IMR-90 (cell line): ENCODE data around the gene UXS1. TPM values are rescaled to one million over a fixed set of nuclear protein-coding genes. Genes with fewer than 3 reads are reported as not detected.

Experiments
- ATAC-seq: fragments of 200-7000 bp; cut with Tn5 transposase; 2 replicates; pipeline ENCODE4 v1.9.1; 2020; ENCODE audit warnings: low read depth, mild to moderate bottlenecking, moderate library complexity
- BruUV-seq: library from RNA; stranded (reverse); fragments of 400-500 nt; replicated peaks from 2 replicates; lab custom pipeline; 2021; lab: Mats Ljungman, UMichigan
- CTCF ChIA-PET: fragments of 300-600 bp; formaldehyde crosslinking; extraction: SDS; loops from one replicate; lab custom pipeline; 2021; ENCODE audit warnings: antibody characterized with exemption; lab: Yijun Ruan, JAX
- POLR2A ChIA-PET: fragments of 300-600 bp; sonication (Branson Sonifier 250); formaldehyde crosslinking; loops from one replicate; lab custom pipeline; 2022; ENCODE audit warnings: antibody characterized with exemption; ENCODE audit not compliant: unreplicated experiment; lab: Charles Lee
- DNase-seq: peaks from one replicate; pipeline ENCODE4 v3.0.0; 2013
- H2AFZ ChIP-seq: replicated peaks from 2 replicates; pipeline ENCODE3; 2013; ENCODE audit warnings: low read length, mild to moderate bottlenecking; ENCODE audit not compliant: poor library complexity
- H2AK5ac ChIP-seq: 2 replicates; pipeline ENCODE4 v1.6.1; 2013; ENCODE audit warnings: low read depth, low read length, inconsistent platforms
- H2AK9ac ChIP-seq: replicated peaks from 2 replicates; pipeline ENCODE3; 2013; ENCODE audit warnings: mild to moderate bottlenecking, low read depth, low read length, moderate library complexity; ENCODE audit not compliant: poor library complexity
- H2BK120ac ChIP-seq: 2 replicates; pipeline ENCODE4 v1.6.1; 2013; ENCODE audit warnings: low read depth, low read length, inconsistent platforms
- H2BK15ac ChIP-seq: 3 replicates; pipeline ENCODE4 v1.6.1; 2013; ENCODE audit warnings: low read depth, low read length, inconsistent platforms
- H2BK20ac ChIP-seq: 2 replicates; pipeline ENCODE4 v1.6.1; 2013; ENCODE audit warnings: low read depth, mild to moderate bottlenecking, inconsistent platforms, low read length, moderate library complexity
- H2BK5ac ChIP-seq: 2 replicates; pipeline ENCODE4 v1.6.1; 2013; ENCODE audit warnings: mild to moderate bottlenecking, low read depth, low read length, inconsistent platforms; ENCODE audit not compliant: poor library complexity, severe bottlenecking
- H3K14ac ChIP-seq: replicated peaks from 2 replicates; pipeline ENCODE4 v1.6.1; 2013; ENCODE audit warnings: low read depth, low read length, inconsistent platforms
- H3K18ac ChIP-seq: 2 replicates; pipeline ENCODE4 v1.6.1; 2013; ENCODE audit warnings: low read depth, low read length, control low read depth
- H3K23ac ChIP-seq: 2 replicates; pipeline ENCODE4 v1.6.1; 2013; ENCODE audit warnings: low read depth, low read length, inconsistent platforms
- H3K27ac ChIP-seq: 2 replicates; pipeline ENCODE4 v1.5.1; 2013; ENCODE audit warnings: mild to moderate bottlenecking, control low read depth, low read length; ENCODE audit not compliant: insufficient read depth
- H3K27me3 ChIP-seq: 2 replicates; pipeline ENCODE4 v1.6.1; 2013; ENCODE audit warnings: low read length; ENCODE audit not compliant: control insufficient read depth, insufficient read depth
- H3K36me3 ChIP-seq: 2 replicates; pipeline ENCODE4 v1.6.1; 2013; ENCODE audit warnings: low read length, mixed read lengths; ENCODE audit not compliant: control insufficient read depth, insufficient read depth
- H3K4ac ChIP-seq: 2 replicates; pipeline ENCODE4 v1.6.1; 2013; ENCODE audit warnings: low read depth, low read length, inconsistent platforms
- H3K4me1 ChIP-seq: 2 replicates; pipeline ENCODE4 v1.6.1; 2013; ENCODE audit warnings: low read length, mixed read lengths; ENCODE audit not compliant: control insufficient read depth, insufficient read depth
- H3K4me2 ChIP-seq: 2 replicates; pipeline ENCODE4 v1.6.1; 2013; ENCODE audit warnings: low read depth, mild to moderate bottlenecking, control low read depth, low read length, moderate library complexity
- H3K4me3 ChIP-seq: 2 replicates; pipeline ENCODE4 v1.5.1; 2013; ENCODE audit warnings: low read depth, mild to moderate bottlenecking, control low read depth, low read length, moderate library complexity; ENCODE audit not compliant: insufficient read depth
- H3K56ac ChIP-seq: 2 replicates; pipeline ENCODE4 v1.6.1; 2013; ENCODE audit warnings: low read length, inconsistent platforms; ENCODE audit not compliant: insufficient read depth; ENCODE audit errors: extremely low read depth
- H3K79me1 ChIP-seq, 2 experiments: 2 replicates each; pipeline ENCODE4 v1.6.1; 2013; ENCODE audit warnings: low read length in 2 of 2, inconsistent platforms in 1 of 2, low read depth in 1 of 2
- H3K9ac ChIP-seq: 2 replicates; pipeline ENCODE4 v1.6.1; 2013; ENCODE audit warnings: low read depth, low read length, control low read depth
- H3K9me1 ChIP-seq: 2 replicates; pipeline ENCODE4 v1.6.1; 2013; ENCODE audit warnings: low read length, inconsistent platforms; ENCODE audit not compliant: insufficient read depth
- H3K9me3 ChIP-seq: 2 replicates; pipeline ENCODE4 v1.6.1; 2013; ENCODE audit warnings: low read length; ENCODE audit not compliant: control insufficient read depth, insufficient read depth
- H4K20me1 ChIP-seq: 2 replicates; pipeline ENCODE4 v1.6.1; 2013; ENCODE audit warnings: low read length, inconsistent platforms; ENCODE audit not compliant: insufficient read depth
- H4K5ac ChIP-seq: 2 replicates; pipeline ENCODE4 v1.6.1; 2013; ENCODE audit warnings: mild to moderate bottlenecking, low read depth, low read length, control low read depth
- H4K8ac ChIP-seq, 2 experiments: 2 replicates each; pipeline ENCODE4 v1.6.1; 2013; ENCODE audit warnings: low read depth in 2 of 2, low read length in 2 of 2, control low read depth in 1 of 2, inconsistent platforms in 1 of 2
- H4K91ac ChIP-seq: 2 replicates; pipeline ENCODE4 v1.6.1; 2013; ENCODE audit warnings: low read depth, low read length, inconsistent platforms; ENCODE audit not compliant: insufficient read depth
- BHLHE40 ChIP-seq: fragments of 150-350 bp; IDR thresholded peaks from 2 replicates; pipeline ENCODE4 v1.6.1; 2016; ENCODE audit warnings: mild to moderate bottlenecking, low read depth, low read length
- CEBPB ChIP-seq: IDR thresholded peaks from 2 replicates; pipeline ENCODE4 v1.6.1; 2012; ENCODE audit warnings: low read depth, low read length, improper control_type of control experiment
- CHD1 ChIP-seq: IDR thresholded peaks from 2 replicates; pipeline ENCODE4 v1.6.1; 2012; ENCODE audit warnings: low read depth, low read length, improper control_type of control experiment
- CTCF ChIP-seq: conservative IDR thresholded peaks from 2 replicates; pipeline ENCODE4 v1.5.1; 2012; ENCODE audit warnings: mild to moderate bottlenecking, low read depth, low read length, improper control_type of control experiment
- ELK1 ChIP-seq: fragments of 150-350 bp; IDR thresholded peaks from 2 replicates; pipeline ENCODE4 v1.6.1; 2016; ENCODE audit warnings: low read depth, mild to moderate bottlenecking, low read length, moderate library complexity, borderline replicate concordance
- FOS ChIP-seq: fragments of 150-350 bp; IDR thresholded peaks from 2 replicates; pipeline ENCODE4 v1.6.1; 2016; ENCODE audit warnings: low read depth, low read length
- MAFK ChIP-seq: IDR thresholded peaks from 2 replicates; pipeline ENCODE4 v1.6.1; 2012; ENCODE audit warnings: low read depth, low read length, improper control_type of control experiment
- MAZ ChIP-seq: IDR thresholded peaks from 2 replicates; pipeline ENCODE4 v1.6.1; 2012; ENCODE audit warnings: low read depth, mild to moderate bottlenecking, low read length, improper control_type of control experiment, moderate library complexity, borderline replicate concordance
- MXI1 ChIP-seq: IDR thresholded peaks from 2 replicates; pipeline ENCODE4 v1.6.1; 2012; ENCODE audit warnings: low read depth, mild to moderate bottlenecking, low read length, moderate library complexity, borderline replicate concordance
- NFE2L2 ChIP-seq: fragments of 150-350 bp; IDR thresholded peaks from 2 replicates; pipeline ENCODE4 v1.6.1; 2016; ENCODE audit warnings: low read depth, mild to moderate bottlenecking, low read length
- POLR2A ChIP-seq: IDR thresholded peaks from 2 replicates; pipeline ENCODE4 v1.6.1; 2012; ENCODE audit warnings: mild to moderate bottlenecking, low read depth, low read length
- RAD21 ChIP-seq: IDR thresholded peaks from 2 replicates; pipeline ENCODE4 v1.6.1; 2012; ENCODE audit warnings: low read length, improper control_type of control experiment
- RCOR1 ChIP-seq: IDR thresholded peaks from 2 replicates; pipeline ENCODE4 v1.6.1; 2012; ENCODE audit warnings: mild to moderate bottlenecking, low read length, improper control_type of control experiment; ENCODE audit not compliant: insufficient replicate concordance
- RFX5 ChIP-seq: IDR thresholded peaks from 2 replicates; pipeline ENCODE4 v1.8.0; 2012; ENCODE audit warnings: low read depth, mild to moderate bottlenecking, low read length, moderate library complexity
- SMC3 ChIP-seq: fragments of 150-350 bp; IDR thresholded peaks from 2 replicates; pipeline ENCODE4 v1.6.1; 2016; ENCODE audit warnings: low read depth, mild to moderate bottlenecking, antibody characterized with exemption, low read length, moderate library complexity
- USF2 ChIP-seq: fragments of 150-350 bp; IDR thresholded peaks from 2 replicates; pipeline ENCODE4 v1.6.1; 2017; ENCODE audit warnings: mild to moderate bottlenecking, antibody characterized with exemption, low read length, low read depth
- WGBS, 2 experiments: methylation state at CpG; one replicate each; pipeline versions ENCODE4 v1.1.5 to v1.1.7; 2013; ENCODE audit warnings: missing lambda C conversion rate in 2 of 2; ENCODE audit not compliant: insufficient read length in 1 of 2; ENCODE audit errors: extremely low coverage in 2 of 2; 5-methylcytosine and 5-hydroxymethylcytosine counted together
- dilution Hi-C: fragments of 300-500 bp; cut with HindIII; formaldehyde crosslinking; loops from one replicate; pipeline ENCODE4 v1.14.3; 2018; ENCODE audit warnings: low sequenced_read_pairs; ENCODE audit not compliant: unreplicated experiment
- in situ Hi-C: fragments of 300-500 bp; cut with MboI; formaldehyde crosslinking; loops from 3 replicates; pipeline ENCODE4 v1.14.3; 2019; ENCODE audit warnings: low sequenced_read_pairs, inconsistent platforms, mixed read lengths
- intact Hi-C: fragments of 100-400 bp; cut with micrococcal nuclease; formaldehyde crosslinking; loops from 2 replicates; pipeline ENCODE4 v1.10.0; 2022
- polyA plus RNA-seq, 3 experiments: library from polyadenylated mRNA; depleted of rRNA; stranded (reverse); fragments of >200 nt; gene quantifications; 2 replicates each; pipeline ENCODE4 v1.2.3, GENCODE V29; 2012; ENCODE audit warnings: low replicate concordance in 1 of 3
- total RNA-seq: library from RNA; depleted of rRNA; stranded (reverse); fragments of >200 nt; gene quantifications from 2 replicates; pipeline ENCODE4 v1.2.3, GENCODE V29; 2012

UXS1 gene
- total and polyA plus RNA-seq, 2 of the 4 experiments (the other 2 are of a cell fraction), result 33.7 to 54.3 TPM

GRCh38 chr2:106208874-106209273 lies 14.8 kb upstream of the UXS1 start:
- Histone ChIP-seq H3K79me1 (no peaks in the 10 kb centered on the region), H3K4ac (no peak overlapping the region), H3K18ac (no peak overlapping the region), H2BK120ac (no peak overlapping the region), H4K91ac (no peak overlapping the region), H3K27me3 (peaks cover 2% of the 10 kb centered on the region), H2AFZ (no peak overlapping the region), H3K4me2 (no peak overlapping the region), H2BK5ac (no peak overlapping the region), H4K8ac (no peak overlapping the region), H2BK15ac (no peak overlapping the region), H3K9me1 (no peaks in the 10 kb centered on the region), H3K56ac (no peak overlapping the region), H4K20me1 (no peaks in the 10 kb centered on the region), H3K14ac (no peak overlapping the region), H2BK20ac (no peak overlapping the region), H3K23ac (no peak overlapping the region), H3K4me1 (no peaks in the 10 kb centered on the region), H3K4me3 (no peak overlapping the region), H3K36me3 (no peaks in the 10 kb centered on the region), H3K9me3 (peaks cover 2% of the 10 kb centered on the region; the same call in 1 of the 2 replicates), H2AK5ac (no peak overlapping the region), H3K27ac (no peak overlapping the region), H3K9ac (no peak overlapping the region), H4K5ac (no peak overlapping the region), H2AK9ac (no peak overlapping the region)
- dilution Hi-C loops (no loop called here), intact Hi-C loops (no loop called here), in situ Hi-C loops (no loop called here)
- ChIA-PET POLR2A (no interaction called here), CTCF (interaction anchor here (0.9 to 1.0 kb wide), 2 partner anchors 8 to 104 kb away, joined by 3 to 4 read pairs; no protein-coding TSS in a partner anchor)
- BruUV-seq, result no TSS peak
- no CpG with 5 or more reads among the region's 2 CpGs for whole genome bisulfite sequencing, 2 experiments
- TF ChIP-seq RCOR1 (no peak), CEBPB (no peak), RFX5 (no peak), SMC3 (no peak), CHD1 (no peak), FOS (no peak), ELK1 (no peak), BHLHE40 (no peak), CTCF (no peak), RAD21 (no peak), MXI1 (no peak), NFE2L2 (no peak), USF2 (no peak), POLR2A (no peak), MAZ (no peak), MAFK (no peak)
- DNase-seq (no peak), ATAC-seq (no peak)
